Neural progenitor cell (in vitro differentiated cells): ENCODE data around the gene N4BP2. TPM values are rescaled to one million over a fixed set of nuclear protein-coding genes. Genes with fewer than 3 reads are reported as not detected.

Experiments
- DNase-seq: peaks from one replicate; pipeline ENCODE4 v3.0.0-alpha.2; 2016; ENCODE audit warnings: low spot score
- H2AFZ ChIP-seq: fragments of 200-600 bp; sonication (generic); replicated peaks from 2 replicates; pipeline ENCODE4 v1.6.1; 2016; ENCODE audit warnings: antibody characterized with exemption
- H3F3A ChIP-seq: fragments of 200-600 bp; sonication (generic); 2 replicates; pipeline ENCODE4 v1.6.1; 2016; ENCODE audit warnings: antibody characterized with exemption, low read depth
- H3K27ac ChIP-seq: fragments of 200-600 bp; sonication (generic); 2 replicates; pipeline ENCODE4 v1.5.1; 2016; ENCODE audit warnings: mild to moderate bottlenecking
- H3K27me3 ChIP-seq: fragments of 200-600 bp; sonication (generic); 2 replicates; pipeline ENCODE4 v1.6.1; 2016; ENCODE audit warnings: mild to moderate bottlenecking, moderate library complexity
- H3K36me3 ChIP-seq: fragments of 200-600 bp; sonication (generic); 2 replicates; pipeline ENCODE4 v1.5.1; 2016
- H3K4me1 ChIP-seq: fragments of 200-600 bp; sonication (generic); 2 replicates; pipeline ENCODE4 v1.6.1; 2016; ENCODE audit warnings: mixed run types
- H3K4me2 ChIP-seq: fragments of 200-600 bp; sonication (generic); 2 replicates; pipeline ENCODE4 v1.6.1; 2016
- H3K4me3 ChIP-seq: fragments of 200-600 bp; sonication (generic); 2 replicates; pipeline ENCODE4 v1.5.1; 2016
- H3K79me2 ChIP-seq: fragments of 200-600 bp; sonication (generic); 2 replicates; pipeline ENCODE4 v1.6.1; 2016; ENCODE audit warnings: low read depth
- H3K9ac ChIP-seq: fragments of 200-600 bp; sonication (generic); 2 replicates; pipeline ENCODE4 v1.6.1; 2016
- H3K9me3 ChIP-seq: fragments of 200-600 bp; sonication (generic); 2 replicates; pipeline ENCODE4 v1.5.1; 2016; ENCODE audit warnings: low read depth
- H4K20me1 ChIP-seq: fragments of 200-600 bp; sonication (generic); 2 replicates; pipeline ENCODE4 v1.6.1; 2016; ENCODE audit warnings: low read depth
- H3K27ac Mint-ChIP-seq: 3 replicates; pipeline ENCODE4 v1.8.0; 2021; ENCODE audit warnings: mixed read lengths
- H3K27me3 Mint-ChIP-seq: 2 replicates; pipeline ENCODE4 v1.8.0; 2022; ENCODE audit warnings: low read depth, mild to moderate bottlenecking, inconsistent platforms, moderate library complexity, mixed read lengths; ENCODE audit not compliant: insufficient read depth
- H3K36me3 Mint-ChIP-seq: 3 replicates; pipeline ENCODE4 v1.8.0; 2021; ENCODE audit warnings: mixed read lengths
- H3K4me1 Mint-ChIP-seq: 3 replicates; pipeline ENCODE4 v1.8.0; 2021; ENCODE audit warnings: mixed read lengths
- H3K4me3 Mint-ChIP-seq: 3 replicates; pipeline ENCODE4 v1.8.0; 2021; ENCODE audit warnings: mild to moderate bottlenecking, moderate library complexity, mixed read lengths
- H3K9me3 Mint-ChIP-seq: 3 replicates; pipeline ENCODE4 v1.8.0; 2020; ENCODE audit warnings: mixed read lengths
- CTCF ChIP-seq: fragments of 200-600 bp; sonication (generic); IDR thresholded peaks from 2 replicates; pipeline ENCODE4 v1.5.1; 2017; ENCODE audit warnings: antibody characterized with exemption, mild to moderate bottlenecking
- EZH2 ChIP-seq: fragments of 200-600 bp; sonication (generic); IDR thresholded peaks from 2 replicates; pipeline ENCODE4 v1.6.1; 2017; ENCODE audit warnings: antibody characterized with exemption, mild to moderate bottlenecking, moderate library complexity
- EZH2phosphoT487 ChIP-seq: fragments of 200-600 bp; sonication (generic); IDR thresholded peaks from 2 replicates; pipeline ENCODE4 v1.6.1; 2017; ENCODE audit warnings: antibody characterized with exemption
- total RNA-seq: library from RNA; depleted of rRNA; stranded (reverse); fragments of >200 nt; gene quantifications from 2 replicates; pipeline ENCODE4 v1.2.3, GENCODE V29; 2015; ENCODE audit warnings: low replicate concordance

The N4BP2 gene
- total RNA-seq, 1 donor from 2014 or later, result 80.9 TPM

- H3K79me2 ChIP-seq, result no peaks in the 10 kb centered on the region
- no peak overlapping the region for H3K4me3 Mint-ChIP-seq
- TF ChIP-seq CTCF, result no peak
- no peak for TF ChIP-seq EZH2
- TF ChIP-seq EZH2phosphoT487, result no peak
- H3K27me3 Mint-ChIP-seq, result peaks cover 2% of the 10 kb centered on the region
- DNase-seq, result no peak
- no peak overlapping the region for H3K27ac Mint-ChIP-seq
- H3K4me1 Mint-ChIP-seq, result peaks cover 45% of the 10 kb centered on the region
- H3K27me3 ChIP-seq, result no peaks in the 10 kb centered on the region
- peaks cover 17% of the 10 kb centered on the region for H3F3A ChIP-seq
- H2AFZ ChIP-seq, result peak overlapping the region; percentile 73
- no peak overlapping the region for H3K4me2 ChIP-seq
- H4K20me1 ChIP-seq, result no peaks in the 10 kb centered on the region
- no peaks in the 10 kb centered on the region for H3K36me3 ChIP-seq
- H3K4me3 ChIP-seq, result no peak overlapping the region
- H3K9me3 ChIP-seq, result no peaks in the 10 kb centered on the region
- H3K4me1 ChIP-seq, result peaks cover 39% of the 10 kb centered on the region
- H3K9me3 Mint-ChIP-seq, result no peaks in the 10 kb centered on the region
- H3K27ac ChIP-seq, result no peak overlapping the region
- H3K9ac ChIP-seq, result no peak overlapping the region
- H3K36me3 Mint-ChIP-seq, result no peaks in the 10 kb centered on the region
These were observed 133.8 kb downstream of the N4BP2 start for GRCh38 chr4:40190465-40190864.

GRCh38 chr4:40190880-40191815 is 134.5 kb downstream of the N4BP2 start:
- peaks cover 24% of the 10 kb centered on the region for H3F3A ChIP-seq
- H3K4me3 ChIP-seq, result no peak overlapping the region
- peak overlapping the region; percentile 73 for H2AFZ ChIP-seq
- H4K20me1 ChIP-seq, result no peaks in the 10 kb centered on the region
- H3K36me3 Mint-ChIP-seq, result no peaks in the 10 kb centered on the region
- no peak overlapping the region for H3K27ac Mint-ChIP-seq
- peaks cover 5% of the 10 kb centered on the region for H3K27me3 Mint-ChIP-seq
- TF ChIP-seq CTCF (no peak), EZH2 (no peak), EZH2phosphoT487 (no peak)
- DNase-seq, result no peak
- no peaks in the 10 kb centered on the region for H3K9me3 Mint-ChIP-seq
- no peaks in the 10 kb centered on the region for H3K27me3 ChIP-seq
- H3K9me3 ChIP-seq, result no peaks in the 10 kb centered on the region
- peaks cover 36% of the 10 kb centered on the region for H3K4me1 ChIP-seq
- no peaks in the 10 kb centered on the region for H3K79me2 ChIP-seq
- H3K4me1 Mint-ChIP-seq, result peaks cover 46% of the 10 kb centered on the region
- H3K27ac ChIP-seq, result no peak overlapping the region
- H3K36me3 ChIP-seq, result no peaks in the 10 kb centered on the region
- no peak overlapping the region for H3K9ac ChIP-seq
- no peak overlapping the region for H3K4me3 Mint-ChIP-seq
- no peak overlapping the region for H3K4me2 ChIP-seq

GRCh38 chr4:40192114-40193015 is 135.7 kb downstream of the N4BP2 start:
- H3K4me1 ChIP-seq, result peaks cover 48% of the 10 kb centered on the region
- peaks cover 36% of the 10 kb centered on the region for H3F3A ChIP-seq
- H3K4me3 ChIP-seq, result no peak overlapping the region
- no peaks in the 10 kb centered on the region for H3K27me3 ChIP-seq
- H3K27ac Mint-ChIP-seq, result peak overlapping the region; percentile 77
- peak overlapping the region; percentile 41 for H3K4me2 ChIP-seq
- H3K4me1 Mint-ChIP-seq, result peaks cover 52% of the 10 kb centered on the region
- H3K79me2 ChIP-seq, result no peaks in the 10 kb centered on the region
- no peak for DNase-seq
- H3K36me3 ChIP-seq, result no peaks in the 10 kb centered on the region
- no peak overlapping the region for H3K27ac ChIP-seq
- TF ChIP-seq EZH2phosphoT487 (no peak), EZH2 (no peak), CTCF (no peak)
- no peaks in the 10 kb centered on the region for H3K9me3 ChIP-seq
- no peaks in the 10 kb centered on the region for H3K9me3 Mint-ChIP-seq
- peaks cover 5% of the 10 kb centered on the region for H3K27me3 Mint-ChIP-seq
- peak overlapping the region; percentile 22 for H3K9ac ChIP-seq
- no peaks in the 10 kb centered on the region for H4K20me1 ChIP-seq
- H3K36me3 Mint-ChIP-seq, result no peaks in the 10 kb centered on the region
- no peak overlapping the region for H3K4me3 Mint-ChIP-seq
- peak overlapping the region; percentile 79 for H2AFZ ChIP-seq
